ENCODE results near the gene PURA.

PURA gene

DNA sequence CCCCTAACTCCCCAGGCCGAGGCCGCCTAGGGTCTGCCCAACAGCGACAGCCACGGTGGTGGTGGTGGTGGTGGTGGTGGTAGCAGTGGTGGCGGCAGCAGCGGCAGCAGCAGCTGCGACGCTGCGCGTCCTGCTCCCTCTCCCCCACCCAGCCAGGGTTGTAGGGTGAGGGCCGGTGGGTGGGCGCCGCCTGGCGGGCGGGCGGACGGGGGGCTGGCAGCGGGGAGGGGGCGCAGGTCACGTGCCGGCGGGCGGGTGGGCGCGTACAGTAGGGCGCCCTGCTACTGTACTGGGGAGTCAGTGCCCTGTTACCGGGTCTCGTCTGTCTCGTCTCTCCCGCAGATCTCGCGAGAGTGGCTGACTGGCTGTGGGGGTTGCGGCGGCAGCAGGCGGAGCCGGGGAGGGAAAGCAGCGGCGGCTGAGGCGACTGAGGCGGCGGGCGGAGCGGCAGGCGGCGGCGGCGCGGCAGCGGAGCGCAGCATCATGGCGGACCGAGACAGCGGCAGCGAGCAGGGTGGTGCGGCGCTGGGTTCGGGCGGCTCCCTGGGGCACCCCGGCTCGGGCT, at the start of gene PURA:
PURA (plus strand) TSS at position 411 of the 565 bp plus-strand sequence; CDS start at position 484, 73 bp downstream.
- TF ChIP-seq CTCF (IDR thresholded peaks at IDR 0.05; ENCODE audit: borderline replicate concordance, control extremely low read depth, extremely low read depth, insufficient read depth, missing control alignments) = peak; percentile 20
- in situ Hi-C loops (cut with MboI; ENCODE audit: low sequenced_read_pairs, unreplicated experiment) = no loop called here
- DNase-seq (ENCODE audit: low spot score) = peak; percentile 97

DNA sequence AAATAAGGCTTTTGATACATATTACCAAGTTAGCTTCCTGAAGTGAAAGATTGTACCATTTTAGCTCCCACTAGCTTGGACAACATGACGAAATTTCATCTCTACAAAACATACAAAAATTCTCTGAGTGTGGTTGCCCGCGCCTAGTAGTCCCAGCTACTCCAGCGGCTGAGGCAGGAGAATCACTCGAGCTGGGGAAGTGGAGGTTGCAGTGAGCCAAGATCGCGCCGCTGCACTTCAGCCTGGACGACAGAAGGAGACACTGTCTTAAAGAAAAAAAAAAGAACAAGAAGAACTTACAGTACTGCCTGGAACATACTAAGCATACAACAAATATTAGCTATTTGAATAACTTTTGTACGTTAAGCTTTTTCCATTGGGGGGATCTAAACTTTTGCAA, 41.1 kb upstream of the PURA start:
- in situ Hi-C loops (cut with MboI; ENCODE audit: low sequenced_read_pairs, unreplicated experiment) = loop anchor here (5.0 kb wide), 1 partner anchor 84 kb away; no protein-coding TSS in a partner anchor
- DNase-seq (ENCODE audit: low spot score) = no peak
- no peak for TF ChIP-seq CTCF (IDR thresholded peaks at IDR 0.05; ENCODE audit: borderline replicate concordance, control extremely low read depth, extremely low read depth, insufficient read depth, missing control alignments)

GRCh38 chr5:140073296-140073695, 40.6 kb upstream of the PURA start:
- TF ChIP-seq CTCF (IDR thresholded peaks at IDR 0.05; ENCODE audit: borderline replicate concordance, control extremely low read depth, extremely low read depth, insufficient read depth, missing control alignments) = peak; percentile 55
- in situ Hi-C loops (cut with MboI; ENCODE audit: low sequenced_read_pairs, unreplicated experiment) = loop anchor here (5.0 kb wide), 1 partner anchor 84 kb away; no protein-coding TSS in a partner anchor
- DNase-seq (ENCODE audit: low spot score) = peak; percentile 45

DNA sequence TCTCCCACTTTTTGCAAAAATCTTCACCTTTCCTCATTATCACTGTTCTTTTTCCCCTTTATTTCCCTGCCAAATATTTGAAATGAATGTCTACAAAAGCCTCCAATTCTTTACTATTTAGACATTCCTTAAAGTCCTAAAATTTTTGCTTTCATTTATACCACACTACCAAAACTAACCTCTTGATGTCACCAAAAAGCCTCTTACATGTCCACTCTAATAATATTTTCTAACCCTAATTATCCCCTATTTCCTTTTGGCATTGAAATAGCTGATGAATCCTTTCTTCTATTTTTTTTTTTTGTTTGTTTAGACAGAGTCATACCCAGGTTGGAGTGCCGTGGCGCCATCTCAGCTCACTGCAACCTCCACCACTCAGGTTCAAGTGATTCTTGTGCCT, 38.5 kb upstream of the PURA start:
- no peak for TF ChIP-seq CTCF (IDR thresholded peaks at IDR 0.05; ENCODE audit: borderline replicate concordance, control extremely low read depth, extremely low read depth, insufficient read depth, missing control alignments)
- peak; percentile 21 for DNase-seq (ENCODE audit: low spot score)
- in situ Hi-C loops (cut with MboI; ENCODE audit: low sequenced_read_pairs, unreplicated experiment) = no loop called here

DNA sequence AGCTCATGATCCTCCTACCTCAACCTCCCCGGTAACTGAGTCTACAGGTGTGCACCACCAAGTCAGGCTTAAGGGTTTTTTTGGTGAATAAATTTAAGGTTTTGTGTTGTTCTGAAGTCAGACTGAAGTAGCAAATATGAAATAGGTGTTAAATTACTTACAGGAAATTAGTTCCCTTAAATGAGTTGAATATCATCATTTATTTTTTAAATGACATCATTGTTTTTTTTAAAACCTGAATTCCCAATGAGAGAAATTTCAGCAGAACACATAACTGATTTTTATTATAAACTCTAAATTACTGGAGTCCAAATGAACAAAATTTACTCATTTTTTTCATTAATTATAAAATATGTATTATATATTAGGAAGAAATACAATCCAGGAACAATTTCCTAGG, 37.8 kb upstream of the PURA start:
- no peak for TF ChIP-seq CTCF (IDR thresholded peaks at IDR 0.05; ENCODE audit: borderline replicate concordance, control extremely low read depth, extremely low read depth, insufficient read depth, missing control alignments)
- DNase-seq (ENCODE audit: low spot score) = no peak
- in situ Hi-C loops (cut with MboI; ENCODE audit: low sequenced_read_pairs, unreplicated experiment) = no loop called here

GRCh38 chr5:140076788-140077187, 37.1 kb upstream of the PURA start:
- TF ChIP-seq CTCF (IDR thresholded peaks at IDR 0.05; ENCODE audit: borderline replicate concordance, control extremely low read depth, extremely low read depth, insufficient read depth, missing control alignments) = no peak
- in situ Hi-C loops (cut with MboI; ENCODE audit: low sequenced_read_pairs, unreplicated experiment) = no loop called here

More at GRCh38 chr5:140076788-140077187, 37.1 kb upstream of the PURA start:
- DNase-seq (ENCODE audit: low spot score) = no peak

All from GM13976 (cell line).